NOMO-1 treated with dmso at 0.1 percent for 144 hours (cell line): Measurements from ENCODE around the gene COL20A1.

Experiments
- DNase-seq: peaks from one replicate; lab custom pipeline; 2025; ENCODE audit not compliant: unreplicated experiment; lab: John Stamatoyannopoulos, UW

The COL20A1 gene

GRCh38 chr20:63346131-63347080 lies 53.4 kb downstream of the COL20A1 start:
- no peak for DNase-seq

- DNase-seq = no peak
Observed at GRCh38 chr20:63347081-63347741, 54.2 kb downstream of the COL20A1 start.

- no peak for DNase-seq
Observed at GRCh38 chr20:63347950-63348827, 55.2 kb downstream of the COL20A1 start.

- no peak for DNase-seq
Observed at GRCh38 chr20:63348828-63349515, 56.0 kb downstream of the COL20A1 start.

- DNase-seq = no peak
Observed at GRCh38 chr20:63349516-63349895, 56.5 kb downstream of the COL20A1 start.

GRCh38 chr20:63350196-63350595 lies 57.2 kb downstream of the COL20A1 start:
- no peak for DNase-seq

- DNase-seq = no peak
Observed at GRCh38 chr20:63350597-63351325, 57.8 kb downstream of the COL20A1 start.

- DNase-seq = no peak
Observed at GRCh38 chr20:63351326-63351700, 58.3 kb downstream of the COL20A1 start.

GRCh38 chr20:63351811-63352591 lies 59.0 kb downstream of the COL20A1 start:
- DNase-seq = no peak

GRCh38 chr20:63352811-63353221 lies 59.8 kb downstream of the COL20A1 start:
- no peak for DNase-seq

GRCh38 chr20:63354636-63355350 lies 61.8 kb downstream of the COL20A1 start:
- no peak for DNase-seq

GRCh38 chr20:63355781-63356295 lies 62.9 kb downstream of the COL20A1 start:
- no peak for DNase-seq

- no peak for DNase-seq
Observed at GRCh38 chr20:63356511-63356910, 63.5 kb downstream of the COL20A1 start.

GRCh38 chr20:63356931-63357879 lies 64.2 kb downstream of the COL20A1 start:
- no peak for DNase-seq

GRCh38 chr20:63357921-63358905 lies 65.2 kb downstream of the COL20A1 start:
- no peak for DNase-seq
